Frontal cortex (tissue), 4 donors: ENCODE results near the gene ARRB2. TPM values are rescaled to one million over a fixed set of nuclear protein-coding genes. Genes with fewer than 3 reads are reported as not detected.
"Not testable (repeated sequence)": the region's sequence is repeated elsewhere in the genome, so short reads cannot be mapped to it uniquely, and the experiment has no call there.

Experiments
- DNase-seq, 2 donors: peaks; one replicate each; pipeline ENCODE4 v3.0.0; 2012; ENCODE audit warnings: low spot score in 2 of 2
- FAIRE-seq: peaks from 2 replicates; lab custom pipeline; 2012; peaks lifted over from hg19 to GRCh38; lab: Jason Lieb, UNC
- total RNA-seq: library from RNA; depleted of rRNA; stranded (reverse); fragments of >200 nt; gene quantifications from one replicate; pipeline ENCODE4 v1.2.3, GENCODE V29; 2014
- donor health status: control.
- donor health status: control.
- donor health status: control.

The ARRB2 gene
- total RNA-seq, 1 donor from 2014 or later = 16.3 TPM

DNA sequence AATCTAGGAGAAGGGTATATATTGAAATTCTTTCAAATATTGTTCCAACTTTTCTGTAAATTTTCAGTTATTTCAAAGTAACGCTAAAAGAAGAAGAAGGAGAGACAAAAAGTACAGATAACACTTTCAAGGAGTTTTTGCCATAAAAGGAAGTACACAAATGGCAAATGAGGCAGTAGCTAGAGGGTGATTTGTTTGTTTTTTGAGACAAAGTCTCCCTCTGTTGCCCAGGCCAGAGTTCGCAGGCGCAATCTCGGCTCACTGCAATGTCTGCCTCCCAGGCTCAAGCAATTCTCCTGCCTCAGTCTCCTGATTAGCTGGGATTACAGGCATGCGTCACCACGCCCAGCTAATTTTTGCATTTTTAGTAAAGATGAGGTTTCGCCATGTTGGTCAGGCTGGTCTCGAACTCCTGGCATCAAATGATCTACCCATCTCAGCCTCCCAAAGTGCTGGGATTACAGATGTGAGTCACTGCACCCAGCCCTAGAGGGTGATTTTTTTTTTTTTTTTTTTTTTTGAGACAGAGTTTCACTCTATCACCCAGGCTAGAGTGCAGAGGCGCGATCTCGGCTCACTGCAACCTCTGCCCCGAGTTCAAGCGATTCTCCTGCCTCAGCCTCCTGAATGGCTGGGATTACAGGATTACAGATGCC lies 10.9 kb upstream of the ARRB2 start:
- DNase-seq, FAIRE-seq: not testable (repeated sequence)

GRCh38 chr17:4701116-4701515 lies 9.3 kb upstream of the ARRB2 start:
- FAIRE-seq (no peak), DNase-seq (no peak)

DNA sequence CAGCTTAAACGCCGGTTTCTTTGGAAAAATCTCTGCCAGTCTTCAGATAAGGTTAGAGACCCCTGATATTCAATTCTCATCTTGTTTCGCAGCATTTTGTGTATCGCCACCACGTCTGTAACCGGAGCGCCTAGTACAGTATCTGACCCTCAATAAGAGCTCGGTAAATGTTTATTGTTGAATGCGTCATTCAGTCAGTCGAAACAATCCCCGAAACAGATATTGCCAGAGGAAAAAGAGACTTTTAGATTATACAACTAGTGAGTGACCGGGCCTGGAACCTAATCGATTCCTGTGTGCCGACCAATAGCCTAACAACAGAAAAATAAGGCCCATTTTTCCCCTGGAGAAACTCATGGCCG lies 7.1 kb upstream of the ARRB2 start:
- FAIRE-seq (no peak), DNase-seq (peak in 1 of 2 donors; percentile 11)

GRCh38 chr17:4704574-4704907 lies 5.9 kb upstream of the ARRB2 start:
- FAIRE-seq, DNase-seq: not testable (repeated sequence)

GRCh38 chr17:4704991-4705390 lies 5.4 kb upstream of the ARRB2 start:
- DNase-seq (no peak), FAIRE-seq (no peak)

GRCh38 chr17:4706121-4706520 lies 4.3 kb upstream of the ARRB2 start:
- FAIRE-seq = no peak

GRCh38 chr17:4708436-4708835 lies 2.0 kb upstream of the ARRB2 start:
- no peak for FAIRE-seq
- no peak for DNase-seq

More at GRCh38 chr17:4706121-4706520, 4.3 kb upstream of the ARRB2 start:
- peak in 1 of 2 donors; percentile 10 for DNase-seq

DNA sequence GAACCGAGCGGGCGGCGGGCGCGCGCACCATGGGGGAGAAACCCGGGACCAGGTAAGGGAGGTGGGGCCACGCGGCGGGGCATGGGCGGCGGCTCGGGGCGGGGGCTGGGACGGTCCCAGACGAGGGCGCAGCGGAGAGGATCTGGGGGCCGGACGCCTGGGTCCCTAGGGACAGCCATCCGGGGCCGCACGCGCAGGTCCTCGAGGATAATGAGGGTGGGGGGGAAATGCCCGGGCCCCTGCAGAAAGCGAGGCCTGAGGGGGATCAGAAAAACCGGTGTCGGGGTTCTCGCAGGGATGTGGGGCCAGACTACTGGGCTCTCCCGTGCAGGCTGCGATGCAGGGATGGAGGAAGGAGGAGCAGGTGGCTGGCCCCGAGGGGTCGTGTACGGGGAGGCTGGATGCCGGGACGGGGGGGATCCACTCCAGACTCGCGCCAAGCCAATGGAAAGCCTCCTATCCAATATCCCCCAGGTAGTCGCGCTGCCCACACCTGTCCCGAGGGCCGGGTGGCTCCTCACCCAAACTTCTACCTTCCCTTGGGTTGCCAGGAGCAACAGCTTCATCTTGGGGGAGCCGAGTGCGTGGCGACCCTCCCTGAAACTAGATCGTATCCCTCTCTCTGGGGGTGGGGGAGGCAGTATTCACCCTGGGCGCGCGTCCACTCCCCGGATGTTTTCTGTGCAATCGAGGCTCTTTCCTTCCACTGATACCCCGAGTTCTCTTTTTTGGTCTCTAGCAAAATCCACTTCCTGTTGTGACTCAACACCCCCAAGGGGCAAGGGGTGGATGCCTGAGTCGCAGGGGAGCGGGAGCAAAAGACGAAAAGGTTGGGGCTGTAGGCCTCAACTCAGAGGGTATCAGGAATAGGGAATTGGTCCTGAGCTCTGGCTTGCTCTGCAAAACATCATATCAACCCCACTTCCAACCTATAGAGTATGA lies 532 bp downstream of the ARRB2 start:
- no peak for FAIRE-seq
- peak in 1 of 2 donors; percentile 40 for DNase-seq

- peak in 1 of 2 donors; percentile 43 for DNase-seq
- FAIRE-seq = no peak
These were observed 1.3 kb downstream of the ARRB2 start for GRCh38 chr17:4711661-4712181.

DNA sequence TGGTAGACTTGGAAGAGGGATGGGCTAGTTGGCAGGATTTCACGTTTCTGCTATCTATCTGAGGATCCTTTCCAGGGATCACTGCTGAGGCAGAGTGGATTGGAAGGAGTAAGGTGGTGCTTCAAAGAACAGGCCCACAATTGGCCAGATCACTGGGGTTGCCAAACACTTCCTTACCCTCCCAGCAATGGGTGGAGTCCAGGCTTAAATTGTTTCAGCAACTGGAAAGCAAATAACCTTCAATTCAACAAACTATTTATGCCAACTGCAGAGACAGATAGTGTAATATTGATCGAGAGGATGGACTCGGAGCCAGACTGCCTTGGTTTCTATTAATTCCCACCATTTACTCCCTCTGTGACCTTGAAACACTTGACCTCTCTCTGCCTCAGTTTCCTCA lies 2.1 kb downstream of the ARRB2 start:
- FAIRE-seq = no peak

DNA sequence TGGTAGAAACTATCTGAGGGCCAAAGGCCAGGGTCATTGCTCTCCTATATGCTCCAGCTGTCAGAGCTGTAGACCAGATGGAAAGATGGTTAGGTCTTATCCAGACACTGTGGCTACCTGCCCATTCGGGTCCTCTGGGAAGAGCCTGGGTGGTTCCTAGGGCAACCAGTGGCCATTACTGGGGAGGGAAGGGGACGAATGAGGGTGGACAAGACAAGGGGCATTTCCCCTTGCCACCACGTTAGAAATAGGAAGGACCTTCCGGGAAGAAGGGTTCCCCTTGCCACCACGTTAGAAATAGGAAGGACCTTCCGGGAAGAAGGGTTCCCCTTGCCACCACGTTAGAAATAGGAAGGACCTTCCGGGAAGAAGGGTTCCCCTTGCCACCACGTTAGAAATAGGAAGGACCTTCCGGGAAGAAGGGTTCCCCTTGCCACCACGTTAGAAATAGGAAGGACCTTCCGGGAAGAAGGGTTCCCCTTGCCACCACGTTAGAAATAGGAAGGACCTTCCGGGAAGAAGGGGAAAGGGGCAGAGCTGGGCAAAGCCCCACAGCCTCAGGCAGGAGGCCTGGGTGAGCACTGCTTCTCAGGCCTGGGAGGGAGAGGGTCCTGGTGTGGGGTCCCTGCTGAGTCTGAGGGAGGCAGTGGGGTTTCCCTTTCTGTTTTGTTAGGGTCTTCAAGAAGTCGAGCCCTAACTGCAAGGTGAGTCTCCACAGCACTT lies 4.1 kb downstream of the ARRB2 start:
- not testable (repeated sequence) for DNase-seq, FAIRE-seq

More for the DNA sequence above, 2.1 kb downstream of the ARRB2 start:
- DNase-seq = peak in 1 of 2 donors; percentile 28

DNA sequence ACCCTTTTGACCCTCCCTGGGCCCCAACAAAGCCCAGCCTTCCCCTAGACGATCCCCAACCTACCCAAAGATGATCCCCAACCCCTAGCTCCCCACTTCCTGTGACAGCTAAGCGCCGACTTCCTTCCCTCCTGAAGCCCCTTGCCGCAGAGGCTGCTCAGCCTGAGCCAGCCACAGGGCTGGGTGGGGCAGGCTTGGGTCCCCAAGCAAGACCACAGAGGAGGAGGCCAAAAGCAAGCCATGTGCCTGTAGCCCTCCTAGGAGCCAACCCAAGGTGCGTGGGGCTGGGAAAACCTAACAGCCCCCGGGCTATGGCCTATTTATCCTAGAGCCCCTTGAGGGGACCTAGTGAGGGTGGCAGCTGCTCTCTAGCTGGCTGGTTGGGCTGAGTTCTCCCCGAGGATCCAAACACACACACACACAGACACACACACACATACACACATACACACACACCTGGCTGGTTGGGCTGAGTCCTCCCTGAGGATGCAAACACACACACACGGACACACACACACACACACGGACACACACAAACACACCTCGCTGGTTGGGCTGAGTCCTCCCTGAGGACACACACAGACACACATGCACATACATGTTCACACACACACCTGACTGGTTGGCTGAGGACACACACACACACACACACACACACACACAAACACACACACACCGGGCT lies 4.8 kb downstream of the ARRB2 start:
- DNase-seq (peak in 1 of 2 donors; percentile 15), FAIRE-seq (no peak)

- DNase-seq (no peak), FAIRE-seq (no peak)
These were observed 5.6 kb downstream of the ARRB2 start for GRCh38 chr17:4716081-4716480.

- DNase-seq (no peak), FAIRE-seq (no peak)
These were observed 7.4 kb downstream of the ARRB2 start for GRCh38 chr17:4717791-4718190.

GRCh38 chr17:4718276-4718675 lies 7.8 kb downstream of the ARRB2 start:
- no peak for DNase-seq
- no peak for FAIRE-seq

GRCh38 chr17:4719146-4719545 lies 8.7 kb downstream of the ARRB2 start:
- DNase-seq (no peak), FAIRE-seq (no peak)

DNA sequence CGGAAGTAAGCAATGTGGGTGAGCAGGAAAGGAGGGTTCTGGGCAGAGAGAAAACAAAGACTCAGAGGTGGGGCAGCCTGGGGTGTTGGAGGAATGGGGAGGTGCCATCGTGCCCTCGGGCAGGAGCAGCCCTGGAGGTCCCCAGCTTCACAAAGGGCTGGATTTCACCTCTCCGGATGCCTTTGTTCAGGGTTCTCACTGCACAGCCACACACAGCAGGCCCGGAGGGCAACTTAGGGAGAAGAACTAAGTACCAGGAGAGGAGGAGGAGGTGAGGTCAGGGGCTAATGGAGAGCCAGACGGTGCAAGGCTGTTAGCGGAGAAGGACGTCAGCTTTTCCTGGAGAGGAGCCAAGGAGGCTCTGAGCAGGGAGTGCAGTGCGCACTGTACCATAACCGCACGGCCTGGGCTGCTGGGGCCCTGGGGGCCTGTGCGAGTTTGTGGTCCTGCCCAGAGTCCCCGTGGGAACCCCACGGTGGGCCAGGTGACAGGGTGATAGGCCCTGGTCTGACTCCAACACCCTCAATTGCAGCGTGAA lies 9.3 kb downstream of the ARRB2 start:
- FAIRE-seq = no peak
- DNase-seq = no peak

DNA sequence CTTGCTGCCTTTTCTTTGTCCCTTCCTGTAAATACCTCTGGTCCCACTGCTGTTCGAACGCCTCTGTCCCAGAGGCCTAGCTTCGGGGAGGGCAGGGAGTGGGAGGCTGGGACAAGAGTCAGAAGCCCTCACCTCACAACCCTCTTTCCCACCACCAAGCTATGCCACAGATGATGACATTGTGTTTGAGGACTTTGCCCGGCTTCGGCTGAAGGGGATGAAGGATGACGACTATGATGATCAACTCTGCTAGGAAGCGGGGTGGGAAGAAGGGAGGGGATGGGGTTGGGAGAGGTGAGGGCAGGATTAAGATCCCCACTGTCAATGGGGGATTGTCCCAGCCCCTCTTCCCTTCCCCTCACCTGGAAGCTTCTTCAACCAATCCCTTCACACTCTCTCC lies 10.4 kb downstream of the ARRB2 start:
- DNase-seq = no peak
- no peak for FAIRE-seq
